SK-N-MC (cell line): ENCODE data around the gene ST6GALNAC3.

Experiments
- EZH2 ChIP-seq: fragments of 200-600 bp; sonication (generic); IDR thresholded peaks from one replicate; pipeline ENCODE4 v1.6.1; 2017; ENCODE audit warnings: antibody characterized with exemption
- POLR2AphosphoS5 ChIP-seq: IDR thresholded peaks from 2 replicates; pipeline ENCODE4 v1.6.1; 2012; ENCODE audit warnings: mild to moderate bottlenecking, low read depth, low read length, borderline replicate concordance

- no peak for TF ChIP-seq POLR2AphosphoS5
- TF ChIP-seq EZH2, result no peak
Measured at GRCh38 chr1:76343356-76343755, 268.8 kb downstream of the ST6GALNAC3 start.
